IMR-90 (cell line): Measurements from ENCODE around the gene PTPRO. TPM values are rescaled to one million over a fixed set of nuclear protein-coding genes. Genes with fewer than 3 reads are reported as not detected.

Experiments used
- ATAC-seq: fragments of 200-7000 bp; cut with Tn5 transposase; 2 replicates; pipeline ENCODE4 v1.9.1; 2020; ENCODE audit warnings: low read depth, mild to moderate bottlenecking, moderate library complexity
- BruUV-seq: library from RNA; stranded (reverse); fragments of 400-500 nt; replicated peaks from 2 replicates; lab custom pipeline; 2021; lab: Mats Ljungman, UMichigan
- CTCF ChIA-PET: fragments of 300-600 bp; formaldehyde crosslinking; extraction: SDS; loops from one replicate; lab custom pipeline; 2021; ENCODE audit warnings: antibody characterized with exemption; lab: Yijun Ruan, JAX
- POLR2A ChIA-PET: fragments of 300-600 bp; sonication (Branson Sonifier 250); formaldehyde crosslinking; loops from one replicate; lab custom pipeline; 2022; ENCODE audit warnings: antibody characterized with exemption; ENCODE audit not compliant: unreplicated experiment; lab: Charles Lee
- DNase-seq: peaks from one replicate; pipeline ENCODE4 v3.0.0; 2013
- H2AFZ ChIP-seq: replicated peaks from 2 replicates; pipeline ENCODE3; 2013; ENCODE audit warnings: low read length, mild to moderate bottlenecking; ENCODE audit not compliant: poor library complexity
- H2AK5ac ChIP-seq: 2 replicates; pipeline ENCODE4 v1.6.1; 2013; ENCODE audit warnings: low read depth, low read length, inconsistent platforms
- H2AK9ac ChIP-seq: replicated peaks from 2 replicates; pipeline ENCODE3; 2013; ENCODE audit warnings: mild to moderate bottlenecking, low read depth, low read length, moderate library complexity; ENCODE audit not compliant: poor library complexity
- H2BK120ac ChIP-seq: 2 replicates; pipeline ENCODE4 v1.6.1; 2013; ENCODE audit warnings: low read depth, low read length, inconsistent platforms
- H2BK15ac ChIP-seq: 3 replicates; pipeline ENCODE4 v1.6.1; 2013; ENCODE audit warnings: low read depth, low read length, inconsistent platforms
- H2BK20ac ChIP-seq: 2 replicates; pipeline ENCODE4 v1.6.1; 2013; ENCODE audit warnings: low read depth, mild to moderate bottlenecking, inconsistent platforms, low read length, moderate library complexity
- H2BK5ac ChIP-seq: 2 replicates; pipeline ENCODE4 v1.6.1; 2013; ENCODE audit warnings: mild to moderate bottlenecking, low read depth, low read length, inconsistent platforms; ENCODE audit not compliant: poor library complexity, severe bottlenecking
- H3K14ac ChIP-seq: replicated peaks from 2 replicates; pipeline ENCODE4 v1.6.1; 2013; ENCODE audit warnings: low read depth, low read length, inconsistent platforms
- H3K18ac ChIP-seq: 2 replicates; pipeline ENCODE4 v1.6.1; 2013; ENCODE audit warnings: low read depth, low read length, control low read depth
- H3K23ac ChIP-seq: 2 replicates; pipeline ENCODE4 v1.6.1; 2013; ENCODE audit warnings: low read depth, low read length, inconsistent platforms
- H3K27ac ChIP-seq: 2 replicates; pipeline ENCODE4 v1.5.1; 2013; ENCODE audit warnings: mild to moderate bottlenecking, control low read depth, low read length; ENCODE audit not compliant: insufficient read depth
- H3K27me3 ChIP-seq: 2 replicates; pipeline ENCODE4 v1.6.1; 2013; ENCODE audit warnings: low read length; ENCODE audit not compliant: control insufficient read depth, insufficient read depth
- H3K36me3 ChIP-seq: 2 replicates; pipeline ENCODE4 v1.6.1; 2013; ENCODE audit warnings: low read length, mixed read lengths; ENCODE audit not compliant: control insufficient read depth, insufficient read depth
- H3K4ac ChIP-seq: 2 replicates; pipeline ENCODE4 v1.6.1; 2013; ENCODE audit warnings: low read depth, low read length, inconsistent platforms
- H3K4me1 ChIP-seq: 2 replicates; pipeline ENCODE4 v1.6.1; 2013; ENCODE audit warnings: low read length, mixed read lengths; ENCODE audit not compliant: control insufficient read depth, insufficient read depth
- H3K4me2 ChIP-seq: 2 replicates; pipeline ENCODE4 v1.6.1; 2013; ENCODE audit warnings: low read depth, mild to moderate bottlenecking, control low read depth, low read length, moderate library complexity
- H3K4me3 ChIP-seq: 2 replicates; pipeline ENCODE4 v1.5.1; 2013; ENCODE audit warnings: low read depth, mild to moderate bottlenecking, control low read depth, low read length, moderate library complexity; ENCODE audit not compliant: insufficient read depth
- H3K56ac ChIP-seq: 2 replicates; pipeline ENCODE4 v1.6.1; 2013; ENCODE audit warnings: low read length, inconsistent platforms; ENCODE audit not compliant: insufficient read depth; ENCODE audit errors: extremely low read depth
- H3K79me1 ChIP-seq, 2 experiments: 2 replicates each; pipeline ENCODE4 v1.6.1; 2013; ENCODE audit warnings: low read length in 2 of 2, inconsistent platforms in 1 of 2, low read depth in 1 of 2
- H3K9ac ChIP-seq: 2 replicates; pipeline ENCODE4 v1.6.1; 2013; ENCODE audit warnings: low read depth, low read length, control low read depth
- H3K9me1 ChIP-seq: 2 replicates; pipeline ENCODE4 v1.6.1; 2013; ENCODE audit warnings: low read length, inconsistent platforms; ENCODE audit not compliant: insufficient read depth
- H3K9me3 ChIP-seq: 2 replicates; pipeline ENCODE4 v1.6.1; 2013; ENCODE audit warnings: low read length; ENCODE audit not compliant: control insufficient read depth, insufficient read depth
- H4K20me1 ChIP-seq: 2 replicates; pipeline ENCODE4 v1.6.1; 2013; ENCODE audit warnings: low read length, inconsistent platforms; ENCODE audit not compliant: insufficient read depth
- H4K5ac ChIP-seq: 2 replicates; pipeline ENCODE4 v1.6.1; 2013; ENCODE audit warnings: mild to moderate bottlenecking, low read depth, low read length, control low read depth
- H4K8ac ChIP-seq, 2 experiments: 2 replicates each; pipeline ENCODE4 v1.6.1; 2013; ENCODE audit warnings: low read depth in 2 of 2, low read length in 2 of 2, control low read depth in 1 of 2, inconsistent platforms in 1 of 2
- H4K91ac ChIP-seq: 2 replicates; pipeline ENCODE4 v1.6.1; 2013; ENCODE audit warnings: low read depth, low read length, inconsistent platforms; ENCODE audit not compliant: insufficient read depth
- USF2 ChIP-seq: fragments of 150-350 bp; IDR thresholded peaks from 2 replicates; pipeline ENCODE4 v1.6.1; 2017; ENCODE audit warnings: mild to moderate bottlenecking, antibody characterized with exemption, low read length, low read depth
- WGBS, 2 experiments: methylation state at CpG; one replicate each; pipeline versions ENCODE4 v1.1.5 to v1.1.7; 2013; ENCODE audit warnings: missing lambda C conversion rate in 2 of 2; ENCODE audit not compliant: insufficient read length in 1 of 2; ENCODE audit errors: extremely low coverage in 2 of 2; 5-methylcytosine and 5-hydroxymethylcytosine counted together
- dilution Hi-C: fragments of 300-500 bp; cut with HindIII; formaldehyde crosslinking; loops from one replicate; pipeline ENCODE4 v1.14.3; 2018; ENCODE audit warnings: low sequenced_read_pairs; ENCODE audit not compliant: unreplicated experiment
- in situ Hi-C: fragments of 300-500 bp; cut with MboI; formaldehyde crosslinking; loops from 3 replicates; pipeline ENCODE4 v1.14.3; 2019; ENCODE audit warnings: low sequenced_read_pairs, inconsistent platforms, mixed read lengths
- intact Hi-C: fragments of 100-400 bp; cut with micrococcal nuclease; formaldehyde crosslinking; loops from 2 replicates; pipeline ENCODE4 v1.10.0; 2022
- polyA plus RNA-seq, 3 experiments: library from polyadenylated mRNA; depleted of rRNA; stranded (reverse); fragments of >200 nt; gene quantifications; 2 replicates each; pipeline ENCODE4 v1.2.3, GENCODE V29; 2012; ENCODE audit warnings: low replicate concordance in 1 of 3
- total RNA-seq: library from RNA; depleted of rRNA; stranded (reverse); fragments of >200 nt; gene quantifications from 2 replicates; pipeline ENCODE4 v1.2.3, GENCODE V29; 2012

The PTPRO gene
- total and polyA plus RNA-seq, 2 of the 4 experiments (the other 2 are of a cell fraction), result 0.03 to 0.18 TPM

GRCh38 chr12:15273896-15274295, 48.4 kb upstream of the PTPRO start:
- no peaks in the 10 kb centered on the region for H3K27me3 ChIP-seq
- H2AFZ ChIP-seq, result no peak overlapping the region
- H2BK15ac ChIP-seq, result no peak overlapping the region
- ATAC-seq, result no peak
- H3K14ac ChIP-seq, result no peak overlapping the region
- H3K4ac ChIP-seq, result no peak overlapping the region
- no peaks in the 10 kb centered on the region for H3K4me1 ChIP-seq
- no peak overlapping the region for H2BK20ac ChIP-seq
- ChIA-PET CTCF (interaction anchor here (1.2 kb wide), 1 partner anchor 316 kb away, joined by 3 read pairs; no protein-coding TSS in a partner anchor), POLR2A (no interaction called here)
- H3K23ac ChIP-seq, result no peak overlapping the region
- H3K4me2 ChIP-seq, result no peak overlapping the region
- dilution Hi-C loops, result no loop called here
- no peak overlapping the region for H3K27ac ChIP-seq
- H3K9ac ChIP-seq, result no peak overlapping the region
- H3K56ac ChIP-seq, result no peak overlapping the region
- no peak for DNase-seq
- H3K9me3 ChIP-seq, result no peaks in the 10 kb centered on the region
- in situ Hi-C loops, result loop anchor here (5.0 kb wide), 3 partner anchors 248 to 578 kb away; no protein-coding TSS in a partner anchor
- H3K36me3 ChIP-seq, result no peaks in the 10 kb centered on the region
- no CpG with 5 or more reads among the region's 3 CpGs for WGBS, 2 experiments
- intact Hi-C loops, result no loop called here
- H4K8ac ChIP-seq, result no peak overlapping the region
- H4K5ac ChIP-seq, result no peak overlapping the region
- no peaks in the 10 kb centered on the region for H3K9me1 ChIP-seq
- H2AK5ac ChIP-seq, result no peak overlapping the region
- no TSS peak for BruUV-seq
- H4K91ac ChIP-seq, result no peak overlapping the region
- H3K4me3 ChIP-seq, result no peak overlapping the region
- TF ChIP-seq USF2, result no peak
- H2BK120ac ChIP-seq, result no peak overlapping the region
- H2BK5ac ChIP-seq, result no peak overlapping the region
- H4K20me1 ChIP-seq, result no peaks in the 10 kb centered on the region
- no peak overlapping the region for H2AK9ac ChIP-seq
- no peak overlapping the region for H3K18ac ChIP-seq
- no peaks in the 10 kb centered on the region for H3K79me1 ChIP-seq
